ENCODE results near the gene MYLK3. TPM values are rescaled to one million over a fixed set of nuclear protein-coding genes. Genes with fewer than 3 reads are reported as not detected.
A peak's percentile ranks its signal among the peaks of the same experiment; 100 is the strongest.
"Not testable (repeated sequence)": the region's sequence is repeated elsewhere in the genome, so short reads cannot be mapped to it uniquely, and the experiment has no call there.

MYLK3 gene
- under 0.01 TPM in 1 of 2 replicates, not detected in the other for total RNA-seq (2014; rRNA removed; shearing (Covaris generic))

DNA sequence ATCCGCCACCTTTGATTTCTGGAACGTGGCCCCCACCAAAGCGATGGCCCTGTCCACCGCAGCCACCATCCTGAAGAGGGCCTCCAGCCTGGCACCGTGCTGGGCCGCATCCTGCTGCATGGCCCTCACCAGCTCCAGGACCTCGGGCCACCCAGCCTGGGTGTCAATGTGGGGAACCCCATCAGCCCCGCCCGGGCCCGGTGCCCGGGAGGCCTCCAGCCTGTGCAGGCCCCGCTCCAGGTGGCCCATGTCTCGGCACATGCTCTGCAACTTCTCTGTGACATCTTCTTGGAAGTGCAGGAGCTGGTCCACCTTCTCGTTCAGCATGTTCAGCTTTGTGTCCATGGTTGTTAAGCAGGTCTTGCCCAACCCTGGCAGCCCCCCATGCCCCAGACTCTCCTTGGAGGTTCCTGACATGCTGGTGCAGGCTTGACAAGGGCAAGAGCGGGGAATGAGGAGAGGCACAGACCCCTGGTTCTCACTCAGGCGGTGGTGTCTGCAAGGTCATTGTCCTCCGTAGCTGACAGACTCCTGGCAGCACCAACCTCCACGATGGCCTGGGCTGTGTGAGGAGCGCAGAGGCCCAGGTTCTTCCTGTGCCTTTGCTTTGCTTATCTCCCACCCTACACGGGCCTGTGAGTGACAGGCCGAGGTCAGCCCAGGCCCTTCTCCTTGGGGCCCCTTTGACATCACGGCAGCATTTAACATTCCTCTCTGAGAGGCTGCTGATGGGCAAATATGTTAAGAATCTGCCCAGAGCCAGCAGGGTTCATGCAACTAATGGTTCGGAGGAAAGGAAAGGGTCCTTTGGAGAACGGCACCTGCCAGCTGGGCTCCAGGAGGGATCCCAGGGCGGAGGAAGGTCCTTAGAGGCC is at the start of gene MYLK3:
Gene MYLK3 (minus strand): TSS at position 568 of the 875 bp plus-strand sequence. CDS start 151 bp downstream, at position 417.
- DNase-seq (ENCODE audit: low read depth) = no peak

DNA sequence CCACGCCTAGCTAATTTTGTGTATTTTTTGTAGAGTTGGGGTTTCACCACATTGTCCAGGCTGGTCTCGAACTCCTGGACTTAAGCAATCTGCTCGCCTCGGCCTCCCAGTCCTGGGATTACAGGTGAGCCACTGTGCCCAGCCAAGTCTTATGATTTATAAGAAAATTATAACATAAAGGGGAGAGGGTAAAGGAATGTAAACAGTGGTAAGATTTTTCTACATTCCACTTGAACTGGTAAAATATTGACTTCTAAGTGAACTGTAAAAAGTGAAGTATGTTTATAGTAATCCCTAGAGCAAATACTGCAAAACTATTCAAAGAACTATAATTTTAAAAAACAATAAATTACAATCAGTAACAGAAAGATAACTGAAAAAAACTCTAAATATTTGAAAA is 49.4 kb upstream of the MYLK3 start:
- DNase-seq (ENCODE audit: low read depth) = no peak

DNA sequence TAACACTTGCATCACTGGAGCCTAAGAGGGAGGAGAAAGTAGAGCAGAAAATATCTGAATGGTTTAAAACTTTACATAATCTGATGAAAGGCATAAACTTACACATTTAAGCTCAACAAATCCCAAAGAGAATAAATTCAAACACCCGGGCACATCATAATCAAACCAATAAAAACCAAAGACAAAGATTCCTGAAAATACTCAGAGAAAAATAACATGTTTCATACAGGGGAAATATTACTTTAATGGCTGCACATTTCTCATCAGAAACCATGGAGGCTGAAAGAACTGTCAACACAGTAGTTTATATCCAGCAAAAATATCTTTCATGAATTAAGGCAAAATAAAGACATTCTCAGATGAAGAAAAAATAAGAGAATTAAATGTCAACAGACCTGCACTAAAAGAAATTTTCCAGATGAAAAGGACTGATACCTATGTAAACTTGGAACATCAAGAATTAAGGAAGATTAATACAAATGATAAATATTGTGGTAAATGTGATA is 48.7 kb upstream of the MYLK3 start:
- DNase-seq (ENCODE audit: low read depth) = no peak

DNA sequence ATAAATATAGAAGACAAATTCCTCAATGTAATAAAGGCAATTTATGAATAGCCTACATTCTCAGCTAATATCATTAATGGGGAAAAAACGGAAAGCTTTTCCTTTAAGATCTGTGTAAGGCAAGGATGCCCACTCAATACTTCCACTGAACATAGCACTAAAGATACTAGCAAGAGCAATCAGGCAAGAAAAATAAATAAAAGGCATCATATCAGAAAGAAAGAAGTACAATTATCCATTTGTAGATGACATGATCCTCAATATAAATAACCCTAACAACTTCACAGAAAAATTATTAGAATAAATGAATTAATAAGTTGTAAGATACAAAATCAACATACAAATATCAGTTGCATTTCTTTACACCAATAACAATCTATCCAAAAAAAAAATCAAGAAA is 45.7 kb upstream of the MYLK3 start:
- DNase-seq (ENCODE audit: low read depth) = no peak

DNA sequence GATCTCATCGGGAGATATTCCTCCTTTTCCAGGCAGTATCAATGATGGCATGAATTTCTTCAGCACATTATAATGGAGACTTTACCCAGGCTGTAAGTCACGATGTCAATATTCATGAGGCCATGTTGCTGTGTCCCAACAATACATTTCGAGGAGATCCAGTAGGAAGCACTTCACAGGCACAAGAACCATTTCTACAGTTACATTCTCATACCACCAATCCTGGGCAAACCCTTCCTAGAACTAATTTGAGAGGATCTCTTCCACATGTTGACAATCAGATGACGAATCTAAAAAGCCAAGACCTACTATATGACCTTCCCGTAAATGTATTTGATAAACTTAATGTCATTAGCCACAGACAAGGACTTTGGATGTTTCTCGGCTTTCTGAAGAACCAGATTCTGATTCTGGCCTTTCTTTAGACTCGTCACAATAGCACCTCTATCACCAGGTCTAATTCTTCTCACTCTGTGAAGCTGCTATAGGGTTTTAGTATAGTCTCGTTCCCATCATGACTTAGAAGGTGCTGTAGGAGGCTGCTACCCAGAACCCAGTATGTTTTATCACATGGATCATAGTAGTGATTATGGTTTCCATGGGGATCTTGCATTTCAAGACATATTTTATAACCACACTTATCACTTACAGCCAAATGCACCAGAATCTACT is 42.6 kb upstream of the MYLK3 start:
- no peak for DNase-seq (ENCODE audit: low read depth)

DNA sequence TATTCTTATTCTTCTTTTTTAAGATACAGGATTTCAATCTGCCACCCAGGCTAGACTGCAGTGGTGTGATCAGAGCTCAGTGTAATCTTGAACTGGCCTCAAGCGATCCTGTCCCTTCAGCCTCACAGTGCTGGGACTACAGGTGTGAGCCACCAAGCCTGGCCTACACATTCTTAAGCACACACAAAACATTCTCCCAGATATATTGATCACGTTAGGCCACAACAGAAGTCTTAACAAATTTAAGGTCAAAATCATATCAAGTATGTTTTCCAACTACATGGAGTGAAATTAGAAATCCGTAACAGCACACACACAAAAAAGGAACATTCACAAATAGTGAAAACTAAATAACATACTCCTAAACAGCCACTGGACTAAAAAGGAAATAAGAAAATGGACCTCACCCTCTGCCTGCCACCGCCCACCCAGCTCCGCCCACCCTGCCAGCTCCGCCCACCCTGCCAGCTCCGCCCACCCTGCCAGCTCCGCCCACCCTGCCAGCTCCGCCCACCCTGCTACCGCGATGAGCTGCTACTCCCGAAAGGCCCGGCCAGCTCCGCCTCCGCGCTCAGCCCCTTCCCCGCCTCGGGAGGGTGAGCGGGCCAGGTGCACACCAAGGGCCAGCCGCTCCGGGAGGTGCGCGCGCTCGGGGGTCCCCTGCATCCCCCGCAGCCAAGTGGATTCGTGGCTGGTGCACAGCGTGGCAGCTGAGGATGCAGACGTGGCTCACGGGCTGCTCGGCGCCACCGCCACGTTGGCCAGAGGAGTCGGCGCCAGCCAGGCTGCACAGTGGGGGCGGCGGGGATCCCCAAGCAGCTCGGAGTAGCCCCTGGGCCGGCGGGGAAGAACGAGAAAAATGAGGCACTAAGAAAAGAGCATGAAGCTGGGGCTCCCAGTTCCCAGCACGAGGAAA is 41.6 kb upstream of the MYLK3 start:
- peak; percentile 43 for DNase-seq (ENCODE audit: low read depth)

DNA sequence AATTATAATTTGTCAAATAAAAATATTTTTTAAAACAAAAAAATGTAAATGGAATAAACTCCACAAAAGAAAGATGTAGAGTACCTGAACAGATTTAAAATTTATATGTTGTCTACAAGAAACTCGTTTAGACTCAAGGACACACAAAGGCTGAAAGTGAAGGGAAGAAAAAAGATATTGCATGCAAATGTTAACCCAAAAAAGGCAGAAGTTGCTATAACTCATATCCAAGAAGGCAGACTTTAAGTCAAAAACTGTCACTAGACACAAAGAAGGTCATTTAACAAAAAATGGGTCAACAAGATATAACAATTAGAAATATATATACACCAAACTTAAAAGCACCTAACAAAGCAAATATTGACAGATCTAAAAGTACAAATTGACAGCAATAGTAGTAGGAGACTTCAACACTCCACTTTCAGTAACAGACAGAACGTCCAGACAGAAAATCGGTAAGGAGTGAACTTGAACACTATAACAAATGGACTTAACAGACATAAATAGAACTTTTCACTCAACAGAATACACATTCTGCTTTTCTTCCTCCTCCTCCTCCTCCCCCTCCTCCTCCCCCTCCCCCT is 40.8 kb upstream of the MYLK3 start:
- no peak for DNase-seq (ENCODE audit: low read depth)

DNA sequence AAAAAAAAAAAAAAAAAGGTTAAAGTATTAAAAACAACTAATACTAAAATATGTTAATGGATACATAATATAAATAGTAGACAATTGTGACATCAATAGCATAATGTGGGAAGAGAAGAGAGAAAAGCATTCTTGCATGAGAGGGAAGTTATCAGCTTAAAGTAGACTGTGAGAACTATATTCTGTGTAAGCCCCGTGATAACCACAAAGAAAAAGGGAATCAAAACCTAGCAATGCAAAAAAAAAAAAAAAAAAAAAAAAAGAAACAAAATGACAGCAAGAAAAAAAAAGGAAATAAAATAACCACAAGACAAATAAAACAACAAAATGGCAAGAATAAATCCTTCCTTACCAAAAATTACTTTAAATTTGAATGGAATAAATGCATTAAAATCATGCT is 39.8 kb upstream of the MYLK3 start:
- DNase-seq (ENCODE audit: low read depth) = no peak

DNA sequence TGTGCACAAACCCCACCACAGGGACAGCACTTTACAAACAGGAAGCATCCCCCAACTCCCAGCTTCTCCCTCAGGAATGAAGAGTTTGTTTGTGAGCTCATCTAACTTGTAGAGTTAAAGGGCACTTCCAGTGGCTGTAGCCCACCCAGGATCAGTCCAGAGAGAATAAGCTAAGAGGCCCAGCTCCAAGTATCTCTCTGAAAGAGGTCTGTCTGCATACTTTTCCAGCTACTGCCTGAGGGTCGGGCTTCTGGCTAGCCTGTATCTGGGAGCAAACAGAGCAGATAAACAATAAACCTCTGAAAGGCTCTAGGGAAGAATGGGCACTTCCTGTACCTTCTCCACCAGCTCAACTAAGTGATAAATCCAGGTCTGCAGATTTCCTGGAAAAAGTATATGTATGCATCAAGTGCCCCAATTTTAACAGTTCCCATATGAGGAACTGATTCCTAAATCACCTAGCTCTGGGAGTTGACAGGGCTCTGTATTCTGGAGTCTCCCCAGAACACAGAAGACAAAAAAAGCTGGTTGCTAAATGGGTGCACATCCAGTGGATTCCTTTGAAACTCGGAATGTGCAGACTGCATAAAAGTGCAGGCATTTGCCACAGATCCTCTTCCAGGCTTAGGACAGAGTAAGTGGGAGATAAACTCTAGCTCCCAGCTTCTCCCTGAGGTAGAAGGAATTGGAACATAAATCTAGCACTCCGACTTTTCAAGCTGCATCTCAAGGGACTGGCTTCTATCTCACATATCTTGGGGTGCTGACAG is 37.1 kb upstream of the MYLK3 start:
- DNase-seq (ENCODE audit: low read depth) = no peak

DNA sequence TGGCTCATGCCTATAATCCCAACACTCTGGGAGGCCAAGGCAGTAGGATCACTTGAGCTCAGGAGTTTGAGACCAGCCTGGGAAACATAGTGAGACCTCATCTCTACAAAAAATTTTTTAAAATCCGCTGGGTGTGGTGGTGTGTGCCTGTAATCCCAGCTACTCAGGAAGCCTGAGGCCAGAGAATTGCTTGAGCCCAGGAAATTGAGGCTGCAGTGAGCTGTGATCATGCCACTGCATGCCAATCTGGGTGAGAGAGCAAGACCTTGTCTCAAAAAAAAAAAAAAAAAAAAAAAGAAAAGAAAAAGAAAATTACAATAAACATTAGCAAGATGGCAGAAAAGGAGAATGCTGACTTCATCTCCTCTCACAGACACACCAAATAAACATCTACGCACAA is 36.4 kb upstream of the MYLK3 start:
- not testable (repeated sequence) for DNase-seq (ENCODE audit: low read depth)

DNA sequence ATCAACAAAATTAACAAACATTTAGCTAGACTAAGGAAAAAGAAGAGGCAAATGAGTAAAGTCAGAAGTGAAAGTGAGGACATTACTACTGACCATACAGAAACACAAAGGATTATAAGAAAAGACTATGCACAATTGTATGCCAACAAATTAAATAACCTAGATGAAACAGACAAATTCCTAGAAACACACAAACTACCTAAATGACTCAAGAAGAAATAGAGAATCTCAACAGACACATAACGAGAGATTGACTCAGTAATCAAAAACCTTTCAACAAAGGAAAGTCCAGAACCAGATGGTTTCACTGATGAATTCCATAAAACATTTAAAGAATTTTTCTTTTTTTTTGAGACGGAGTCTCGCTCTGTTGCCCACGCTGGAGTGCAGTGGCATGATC is 35.7 kb upstream of the MYLK3 start:
- no peak for DNase-seq (ENCODE audit: low read depth)

DNA sequence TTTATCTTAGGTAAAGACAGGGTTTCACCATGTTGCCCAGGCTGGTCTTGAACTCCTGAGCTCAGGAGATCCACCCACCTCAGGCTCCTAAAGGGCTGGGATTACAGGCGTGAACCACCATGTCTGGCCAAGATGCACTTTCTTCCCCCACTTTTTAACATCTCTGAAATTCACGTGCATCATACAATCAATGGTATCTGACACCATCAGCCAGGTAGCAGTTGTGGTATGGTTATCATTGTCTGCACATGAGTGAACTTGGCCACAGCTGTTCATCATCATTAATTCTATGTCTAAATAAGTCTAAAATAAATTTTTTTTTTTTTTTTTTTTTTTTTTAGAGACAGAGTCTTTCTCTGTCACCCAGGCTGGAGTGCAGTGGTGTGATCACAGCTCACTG is 34.2 kb upstream of the MYLK3 start:
- no peak for DNase-seq (ENCODE audit: low read depth)

DNA sequence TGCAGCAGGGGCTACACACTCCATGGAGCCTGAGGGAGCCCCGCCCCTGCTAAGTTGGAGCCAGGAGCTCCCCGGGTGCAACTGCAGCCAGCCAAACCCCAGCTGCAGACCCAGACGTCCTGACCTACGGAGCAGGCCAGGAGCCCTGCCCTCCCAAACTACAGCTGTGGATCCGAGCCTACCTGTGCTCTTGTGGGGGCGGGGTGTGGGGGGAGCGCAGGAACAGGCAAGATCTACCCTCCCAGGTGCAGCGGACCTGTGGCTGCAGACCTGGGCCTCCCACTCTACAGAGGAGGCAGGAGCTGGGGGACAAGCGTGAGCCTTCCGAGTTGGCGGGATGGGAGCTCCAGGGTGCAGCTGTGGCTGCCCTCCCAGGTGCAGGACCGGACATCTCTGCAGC is 29.7 kb upstream of the MYLK3 start:
- DNase-seq (ENCODE audit: low read depth) = no peak

DNA sequence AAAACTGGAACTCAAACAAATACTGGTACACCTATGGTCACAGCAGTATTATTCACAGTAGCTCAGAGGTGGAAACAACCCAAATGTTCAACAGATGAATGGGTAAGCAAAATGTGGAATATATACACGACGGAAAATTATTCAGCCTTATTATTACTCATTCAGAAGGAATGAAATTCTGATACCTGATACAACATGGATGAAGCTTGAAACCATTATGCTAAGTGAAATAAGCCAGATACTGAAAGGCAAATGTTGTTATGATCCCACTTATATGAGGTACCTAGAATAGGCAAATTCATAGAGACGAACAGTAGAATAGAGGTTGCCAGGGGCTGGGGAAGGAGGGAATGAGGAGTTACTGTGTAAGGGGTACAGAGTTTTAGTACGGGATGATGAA is 27.1 kb upstream of the MYLK3 start:
- no peak for DNase-seq (ENCODE audit: low read depth)

DNA sequence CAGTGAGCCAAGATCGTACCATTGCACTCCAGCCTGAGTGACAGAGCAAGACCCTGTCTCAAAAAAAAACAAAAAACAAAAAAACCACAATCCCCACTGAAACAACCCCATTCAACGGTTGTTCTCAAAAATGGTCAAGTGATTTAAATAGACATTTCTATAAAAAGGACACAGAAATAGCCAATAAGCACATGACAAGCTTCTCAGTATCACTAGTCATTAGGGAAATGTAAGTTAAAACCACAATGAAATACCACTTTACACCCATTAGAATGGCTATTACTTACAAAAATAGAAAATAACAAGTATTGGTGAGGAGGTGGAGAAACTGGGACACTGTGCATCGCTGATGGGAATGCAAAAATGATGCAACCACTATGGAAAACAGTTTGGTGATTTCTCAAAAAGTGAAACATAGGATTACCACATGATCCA is 26.6 kb upstream of the MYLK3 start:
- no peak for DNase-seq (ENCODE audit: low read depth)

DNA sequence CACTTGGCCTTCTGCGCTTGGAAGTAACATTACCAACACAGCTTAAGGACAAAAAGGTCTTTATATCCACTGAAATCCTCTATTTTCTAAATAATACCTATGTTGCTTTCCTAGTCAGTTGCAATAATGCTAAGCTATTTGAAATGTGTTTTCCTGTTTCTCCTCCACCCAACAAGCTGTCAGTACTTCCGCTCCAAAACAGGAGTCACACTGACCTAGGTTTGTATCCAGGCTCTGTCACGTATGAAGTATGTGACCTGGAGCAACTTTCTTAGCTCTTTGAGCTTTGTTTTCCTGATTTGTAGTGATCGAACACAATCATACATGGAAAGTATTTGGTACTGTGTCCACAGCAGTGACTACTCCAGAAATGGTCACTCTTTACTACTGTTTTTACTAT is 24.3 kb upstream of the MYLK3 start:
- DNase-seq (ENCODE audit: low read depth) = no peak

DNA sequence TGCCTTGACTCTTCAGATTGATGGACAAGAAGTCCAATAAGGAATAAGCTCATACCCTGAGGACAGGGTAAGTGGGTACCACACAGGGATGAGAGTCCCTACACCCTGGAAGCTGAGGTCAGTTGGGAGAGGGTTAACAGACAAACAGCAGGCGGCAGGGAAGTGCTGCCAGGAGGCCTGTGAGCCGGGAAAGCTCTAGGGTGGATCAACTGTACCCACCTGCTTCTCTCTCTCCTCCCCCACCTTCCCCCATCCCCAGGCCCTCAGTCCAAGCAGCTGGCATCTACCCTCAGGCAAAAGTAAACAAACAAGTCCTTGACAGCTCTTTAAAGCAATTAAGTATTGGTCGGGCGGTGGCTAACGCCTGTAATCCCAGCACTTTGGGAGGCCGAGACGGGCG is 20.7 kb upstream of the MYLK3 start:
- DNase-seq (ENCODE audit: low read depth) = no peak

DNA sequence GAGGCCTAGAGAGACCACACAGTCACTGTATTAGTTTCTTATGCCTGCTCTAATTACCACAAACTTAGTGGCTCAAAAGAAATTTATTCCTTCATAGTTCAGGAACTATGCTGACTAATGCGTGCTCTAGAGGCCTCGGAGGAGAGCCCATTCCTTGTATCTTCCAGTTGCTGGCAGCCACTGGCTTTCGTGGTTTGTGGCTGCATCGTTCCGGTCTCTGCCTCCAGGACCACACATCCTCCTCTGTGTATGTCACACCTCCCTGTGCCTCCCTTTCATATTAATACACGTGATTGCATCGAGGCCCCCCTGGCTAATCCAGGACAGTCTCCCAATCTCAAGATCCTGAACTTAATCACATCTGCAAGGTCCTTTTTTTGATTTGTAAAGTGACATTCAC is 16.9 kb upstream of the MYLK3 start:
- peak; percentile 69 for DNase-seq (ENCODE audit: low read depth)

DNA sequence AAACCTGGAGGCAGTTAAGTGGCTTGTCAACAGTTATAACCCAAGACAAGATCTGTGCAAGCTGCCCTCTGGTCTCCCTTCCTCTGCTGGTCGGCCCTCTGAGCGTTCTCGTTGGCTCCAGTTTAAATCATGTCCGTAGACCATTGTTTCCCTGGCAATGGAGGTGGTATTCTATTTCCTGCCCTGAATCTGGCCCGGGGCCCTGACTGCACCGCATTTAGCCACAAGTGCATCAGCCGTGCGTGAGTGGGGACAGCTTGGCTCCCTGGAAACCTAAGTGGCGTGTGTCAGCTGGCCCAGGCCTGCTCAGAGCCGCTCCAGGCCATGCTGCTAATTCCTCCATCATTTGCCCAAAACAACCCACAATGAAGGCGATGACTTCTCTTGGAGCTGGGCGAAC is 15.0 kb upstream of the MYLK3 start:
- DNase-seq (ENCODE audit: low read depth) = peak; percentile 61

DNA sequence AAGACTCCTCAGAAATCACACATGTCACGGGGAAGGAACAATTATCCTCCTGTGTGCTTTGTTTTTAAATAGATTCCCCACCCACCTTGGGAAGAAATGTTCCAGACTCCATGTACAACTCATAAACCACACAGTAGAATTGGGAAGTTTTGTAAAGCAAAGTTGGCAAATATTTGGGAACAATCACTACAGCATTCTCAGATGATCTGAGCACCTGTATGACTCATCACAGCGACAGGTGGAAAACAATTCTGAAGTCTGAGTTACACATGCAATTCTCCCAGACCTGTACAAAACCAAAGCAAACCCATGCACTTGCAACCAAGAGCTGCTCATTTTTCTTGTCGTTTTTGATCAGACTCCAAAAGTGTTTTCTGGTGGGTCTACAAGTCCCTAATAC is 14.4 kb upstream of the MYLK3 start:
- DNase-seq (ENCODE audit: low read depth) = no peak

DNA sequence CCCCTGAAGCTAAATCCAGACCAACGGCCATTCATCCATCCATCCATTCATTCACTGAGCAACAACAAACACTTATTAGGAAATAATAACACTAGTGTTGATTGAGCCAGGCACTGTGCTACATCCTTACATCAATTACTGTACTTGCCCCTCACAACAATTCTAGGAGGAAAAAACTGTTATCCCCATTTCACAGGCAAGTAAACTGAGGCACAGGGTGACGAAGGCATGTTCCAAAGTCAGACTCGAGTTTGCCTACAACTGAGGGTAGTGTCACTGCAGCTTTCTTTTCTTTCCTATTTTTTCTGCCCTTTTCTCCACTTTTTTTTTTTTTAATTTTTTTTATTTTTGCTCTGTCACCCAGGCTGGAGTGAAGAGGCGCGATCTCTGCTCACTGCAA is 11.2 kb upstream of the MYLK3 start:
- no peak for DNase-seq (ENCODE audit: low read depth)

All from RPMI7951 (cell line).